ENCODE measurements around the gene PHACTR3. TPM values are rescaled to one million over a fixed set of nuclear protein-coding genes. Genes with fewer than 3 reads are reported as not detected.

PHACTR3 gene
- polyA plus RNA-seq, 1 donor (not counting 4 experiments of a cell fraction or from before 2014, with no cell fraction given): 2.6 TPM

GRCh38 chr20:59861401-59861800, 257.1 kb downstream of the PHACTR3 start:
- no peaks in the 10 kb centered on the region for H4K20me1 ChIP-seq (ENCODE audit: control insufficient read depth, extremely low read depth, insufficient read depth, low read length)
- H2AFZ ChIP-seq (ENCODE audit: control insufficient read depth, low read length): no peak overlapping the region
- H3K79me2 ChIP-seq (ENCODE audit: control insufficient read depth, insufficient read depth, low read length): no peaks in the 10 kb centered on the region
- no peaks in the 10 kb centered on the region for H3K4me1 ChIP-seq (ENCODE audit: control insufficient read depth, extremely low read depth, insufficient read depth, low read length)
- dilution Hi-C loops (cut with MboI; ENCODE audit: extremely low pct_ligation_motif_present, low sequenced_read_pairs): no loop called here
- no peak for DNase-seq (ENCODE audit: low read depth, low spot score)
- H3K9ac ChIP-seq (ENCODE audit: control insufficient read depth, extremely low read depth, insufficient read depth, low read length): no peak overlapping the region
- no peaks in the 10 kb centered on the region for H3K36me3 ChIP-seq (ENCODE audit: control insufficient read depth in 2 of 2, extremely low read depth in 1 of 2, insufficient read depth in 2 of 2, low read length in 2 of 2)
- H3K9me3 ChIP-seq (ENCODE audit: control insufficient read depth, low read depth, low read length): no peaks in the 10 kb centered on the region
- H3K9me1 ChIP-seq (ENCODE audit: control insufficient read depth, extremely low read depth, insufficient read depth, low read length): no peaks in the 10 kb centered on the region
- TF ChIP-seq EZH2 (IDR thresholded peaks at IDR 0.05; ENCODE audit: low read length): no peak
- no peak for TF ChIP-seq CTCF (optimal IDR thresholded peaks at IDR 0.05 in 1 of 3, IDR thresholded peaks at IDR 0.05 in 1 of 3, conservative IDR thresholded peaks at IDR 0.05 in 1 of 3; ENCODE audit: extremely low read depth in 1 of 3, insufficient read depth in 2 of 3, low read length in 3 of 3)
- H3K4me3 ChIP-seq (ENCODE audit: control insufficient read depth in 2 of 3, extremely low read depth in 1 of 3, insufficient read depth in 2 of 3, low read depth in 1 of 3, low read length in 3 of 3): no peak overlapping the region
- no peak overlapping the region for H3K27ac ChIP-seq (ENCODE audit: control insufficient read depth, insufficient read depth, low read length)
- H3K27me3 ChIP-seq (ENCODE audit: control insufficient read depth, extremely low read depth, insufficient read depth, low read length): no peaks in the 10 kb centered on the region
- no peak for FAIRE-seq
- no peak overlapping the region for H3K4me2 ChIP-seq (ENCODE audit: control insufficient read depth, extremely low read depth, insufficient read depth, low read depth, low read length)

- dilution Hi-C loops (cut with MboI; ENCODE audit: extremely low pct_ligation_motif_present, low sequenced_read_pairs): no loop called here
Observed at GRCh38 chr20:59863058-59863457, 258.7 kb downstream of the PHACTR3 start.

More at GRCh38 chr20:59863058-59863457, 258.7 kb downstream of the PHACTR3 start:
- FAIRE-seq: no peak
- Histone ChIP-seq H3K4me1 (ENCODE audit: control insufficient read depth, extremely low read depth, insufficient read depth, low read length) (no peaks in the 10 kb centered on the region), H2AFZ (ENCODE audit: control insufficient read depth, low read length) (no peak overlapping the region), H3K27me3 (ENCODE audit: control insufficient read depth, extremely low read depth, insufficient read depth, low read length) (no peaks in the 10 kb centered on the region), H3K36me3 (ENCODE audit: control insufficient read depth in 2 of 2, extremely low read depth in 1 of 2, insufficient read depth in 2 of 2, low read length in 2 of 2) (no peaks in the 10 kb centered on the region), H3K4me2 (ENCODE audit: control insufficient read depth, extremely low read depth, insufficient read depth, low read depth, low read length) (no peak overlapping the region), H3K9me1 (ENCODE audit: control insufficient read depth, extremely low read depth, insufficient read depth, low read length) (no peaks in the 10 kb centered on the region), H3K9me3 (ENCODE audit: control insufficient read depth, low read depth, low read length) (no peaks in the 10 kb centered on the region), H3K4me3 (ENCODE audit: control insufficient read depth in 2 of 3, extremely low read depth in 1 of 3, insufficient read depth in 2 of 3, low read depth in 1 of 3, low read length in 3 of 3) (no peak overlapping the region), H4K20me1 (ENCODE audit: control insufficient read depth, extremely low read depth, insufficient read depth, low read length) (no peaks in the 10 kb centered on the region), H3K27ac (ENCODE audit: control insufficient read depth, insufficient read depth, low read length) (no peak overlapping the region), H3K9ac (ENCODE audit: control insufficient read depth, extremely low read depth, insufficient read depth, low read length) (no peak overlapping the region), H3K79me2 (ENCODE audit: control insufficient read depth, insufficient read depth, low read length) (no peaks in the 10 kb centered on the region)
- DNase-seq (ENCODE audit: low read depth, low spot score): no peak
- TF ChIP-seq EZH2 (IDR thresholded peaks at IDR 0.05; ENCODE audit: low read length): no peak
- no peak for TF ChIP-seq CTCF (optimal IDR thresholded peaks at IDR 0.05 in 1 of 3, IDR thresholded peaks at IDR 0.05 in 1 of 3, conservative IDR thresholded peaks at IDR 0.05 in 1 of 3; ENCODE audit: extremely low read depth in 1 of 3, insufficient read depth in 2 of 3, low read length in 3 of 3)
